H9 (cell line): Measurements from ENCODE around the gene CDK14. TPM values are rescaled to one million over a fixed set of nuclear protein-coding genes. Genes with fewer than 3 reads are reported as not detected.

Source experiments
- DNase-seq: peaks from one replicate; pipeline ENCODE4 v3.0.0-alpha.2; 2017
- H2AFZ ChIP-seq: one replicate; pipeline ENCODE4 v1.6.1; 2013; ENCODE audit warnings: mild to moderate bottlenecking, low read length, control low read depth, moderate library complexity
- H2AK5ac ChIP-seq: 2 replicates; pipeline ENCODE4 v1.6.1; 2013; ENCODE audit warnings: low read length, control low read depth, mixed read lengths; ENCODE audit not compliant: insufficient read length
- H2BK120ac ChIP-seq: one replicate; pipeline ENCODE4 v1.6.1; 2013; ENCODE audit warnings: low read depth, mild to moderate bottlenecking, low read length, control low read depth, inconsistent platforms; ENCODE audit not compliant: poor library complexity, severe bottlenecking
- H2BK12ac ChIP-seq: 2 replicates; pipeline ENCODE4 v1.6.1; 2013; ENCODE audit warnings: low read length, control low read depth, mixed read lengths, low read depth; ENCODE audit not compliant: insufficient read length
- H2BK15ac ChIP-seq: 2 replicates; pipeline ENCODE4 v1.6.1; 2013; ENCODE audit warnings: low read depth, low read length, control low read depth
- H2BK20ac ChIP-seq: one replicate; pipeline ENCODE4 v1.6.1; 2013; ENCODE audit warnings: low read depth, mild to moderate bottlenecking, low read length, control low read depth, inconsistent platforms; ENCODE audit not compliant: poor library complexity, severe bottlenecking
- H2BK5ac ChIP-seq: 2 replicates; pipeline ENCODE4 v1.6.1; 2013; ENCODE audit warnings: low read length, control low read depth, mixed read lengths; ENCODE audit not compliant: insufficient read length
- H3K14ac ChIP-seq: 2 replicates; pipeline ENCODE4 v1.6.1; 2013; ENCODE audit warnings: low read length, control low read depth; ENCODE audit not compliant: insufficient read depth
- H3K18ac ChIP-seq: 2 replicates; pipeline ENCODE4 v1.6.1; 2013; ENCODE audit warnings: low read depth, mild to moderate bottlenecking, mixed read lengths, low read length, control low read depth; ENCODE audit not compliant: insufficient read length
- H3K23ac ChIP-seq: 2 replicates; pipeline ENCODE4 v1.6.1; 2013; ENCODE audit warnings: low read length, control low read depth, mixed read lengths, low read depth; ENCODE audit not compliant: insufficient read length
- H3K23me2 ChIP-seq: 2 replicates; pipeline ENCODE4 v1.6.1; 2013; ENCODE audit warnings: low read depth, mild to moderate bottlenecking, mixed read lengths, low read length, control low read depth; ENCODE audit not compliant: insufficient read length, poor library complexity, severe bottlenecking
- H3K27ac ChIP-seq: 2 replicates; pipeline ENCODE4 v1.5.1; 2013; ENCODE audit warnings: low read length, control low read depth, mixed read lengths, low read depth; ENCODE audit not compliant: insufficient read length
- H3K27me3 ChIP-seq: 2 replicates; pipeline ENCODE4 v1.6.1; 2013; ENCODE audit warnings: low read length, control low read depth, inconsistent platforms; ENCODE audit not compliant: insufficient read depth
- H3K4ac ChIP-seq: 2 replicates; pipeline ENCODE4 v1.6.1; 2013; ENCODE audit warnings: low read depth, mild to moderate bottlenecking, control low read depth, inconsistent platforms, low read length, moderate library complexity
- H3K4me1 ChIP-seq: 2 replicates; pipeline ENCODE4 v1.6.1; 2013; ENCODE audit warnings: low read length, control low read depth, inconsistent platforms; ENCODE audit not compliant: insufficient read depth
- H3K4me2 ChIP-seq: 2 replicates; pipeline ENCODE4 v1.6.1; 2013; ENCODE audit warnings: low read length, control low read depth, mixed read lengths; ENCODE audit not compliant: insufficient read length, insufficient read depth
- H3K56ac ChIP-seq: 2 replicates; pipeline ENCODE4 v1.6.1; 2013; ENCODE audit warnings: low read depth, mild to moderate bottlenecking, mixed read lengths, low read length, control low read depth; ENCODE audit not compliant: insufficient read length
- H3K79me1 ChIP-seq: 2 replicates; pipeline ENCODE4 v1.6.1; 2013; ENCODE audit warnings: low read depth, mild to moderate bottlenecking, moderate library complexity, low read length, control low read depth, inconsistent platforms; ENCODE audit not compliant: insufficient read depth, poor library complexity, severe bottlenecking
- H3K79me2 ChIP-seq: 2 replicates; pipeline ENCODE4 v1.6.1; 2013; ENCODE audit warnings: low read length, control low read depth, inconsistent platforms; ENCODE audit not compliant: insufficient read depth
- H3K9ac ChIP-seq: 2 replicates; pipeline ENCODE4 v1.6.1; 2013; ENCODE audit warnings: low read length, control low read depth, mixed read lengths; ENCODE audit not compliant: insufficient read length; ENCODE audit errors: extremely low read depth
- H3K9me3 ChIP-seq: one replicate; pipeline ENCODE4 v1.6.1; 2013; ENCODE audit warnings: low read depth, low read length, inconsistent platforms; ENCODE audit not compliant: control insufficient read depth
- H3T11ph ChIP-seq: one replicate; pipeline ENCODE4 v1.6.1; 2013; ENCODE audit warnings: mild to moderate bottlenecking, low read length, control low read depth, inconsistent platforms
- H4K20me1 ChIP-seq: one replicate; pipeline ENCODE4 v1.6.1; 2013; ENCODE audit not compliant: control insufficient read depth, insufficient read length, insufficient read depth
- H4K5ac ChIP-seq: 2 replicates; pipeline ENCODE4 v1.6.1; 2013; ENCODE audit warnings: low read depth, mild to moderate bottlenecking, mixed read lengths, low read length, control low read depth; ENCODE audit not compliant: insufficient read length
- H4K8ac ChIP-seq: replicated peaks from 2 replicates; pipeline ENCODE4 v1.6.1; 2013; ENCODE audit warnings: low read length, control low read depth, mixed read lengths, low read depth; ENCODE audit not compliant: insufficient read length
- H4K91ac ChIP-seq: 2 replicates; pipeline ENCODE4 v1.6.1; 2013; ENCODE audit warnings: low read depth, mild to moderate bottlenecking, moderate library complexity, mixed read lengths, low read length, control low read depth; ENCODE audit not compliant: insufficient read length
- H3K27ac Mint-ChIP-seq, 3 experiments: 2 replicates in 2 of 3; 3 replicates in 1 of 3; pipeline ENCODE4 v1.8.0; 2020 to 2021; ENCODE audit warnings: mixed read lengths in 3 of 3, mild to moderate bottlenecking in 1 of 3, moderate library complexity in 1 of 3
- H3K27me3 Mint-ChIP-seq: 2 replicates; pipeline ENCODE4 v1.8.0; 2021; ENCODE audit warnings: low read depth, mild to moderate bottlenecking, moderate library complexity, mixed read lengths
- H3K36me3 Mint-ChIP-seq, 3 experiments: 2 replicates in 2 of 3; 3 replicates in 1 of 3; pipeline ENCODE4 v1.8.0; 2020 to 2021; ENCODE audit warnings: low read depth in 3 of 3, mixed read lengths in 3 of 3; ENCODE audit not compliant: insufficient read depth in 1 of 3
- H3K4me1 Mint-ChIP-seq, 2 experiments: 2 replicates each; pipeline ENCODE4 v1.8.0; 2020; ENCODE audit warnings: mixed read lengths in 2 of 2
- H3K4me3 Mint-ChIP-seq, 2 experiments: 2 replicates in 1 of 2; 3 replicates in 1 of 2; pipeline ENCODE4 v1.8.0; 2020 to 2021; ENCODE audit warnings: mild to moderate bottlenecking in 2 of 2, mixed read lengths in 2 of 2, moderate library complexity in 1 of 2
- H3K9me3 Mint-ChIP-seq, 2 experiments: 2 replicates in 1 of 2; 3 replicates in 1 of 2; pipeline ENCODE4 v1.8.0; 2020; ENCODE audit warnings: mild to moderate bottlenecking in 2 of 2, mixed read lengths in 2 of 2, moderate library complexity in 1 of 2
- WGBS: extraction: QIAGEN DNeasy Blood & Tissue Kit; methylation state at CpG from one replicate; pipeline ENCODE4 v1.1.7; 2013; ENCODE audit warnings: missing lambda C conversion rate, low lambda C conversion rate, mixed read lengths; ENCODE audit not compliant: insufficient read length; ENCODE audit errors: extremely low coverage; 5-methylcytosine and 5-hydroxymethylcytosine counted together
- total RNA-seq: library from RNA; stranded (reverse); gene quantifications from 2 replicates; pipeline ENCODE4 v1.2.1, GENCODE V29; 2021
- TF ChIP-seq, protein P1 (sequence below): fragments of 200-600 bp; sonication (generic); conservative IDR thresholded peaks from 3 replicates; pipeline ENCODE4 v1.8.0; 2021; ENCODE audit warnings: antibody characterized with exemption, mild to moderate bottlenecking

The CDK14 gene
- total RNA-seq, 1 experiment from 2014 or later, result 23.9 TPM

DNA sequence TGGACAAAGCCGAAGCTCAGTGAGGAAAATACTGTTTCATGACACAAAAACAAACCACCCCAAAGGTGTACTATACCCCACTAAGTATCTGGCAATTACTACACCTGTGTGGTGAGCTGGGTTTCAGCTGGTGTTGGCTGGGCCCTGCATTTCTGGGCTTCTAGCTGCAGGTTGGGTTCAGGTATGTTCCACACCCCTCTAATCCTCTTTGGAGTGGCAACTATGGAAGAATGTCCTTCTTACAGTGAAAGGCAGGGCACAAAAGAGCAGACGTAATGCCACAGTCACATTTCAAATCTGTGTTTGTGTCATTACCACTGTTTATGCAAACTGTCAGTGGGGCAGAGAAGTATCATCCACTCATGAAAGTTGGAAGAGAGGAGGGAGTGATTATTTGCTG lies 466.6 kb downstream of the CDK14 start:
- Histone ChIP-seq H4K20me1 (no peaks in the 10 kb centered on the region), H2BK5ac (no peak overlapping the region), H4K8ac (no peak overlapping the region), H3K4ac (no peak overlapping the region), H2AFZ (no peak overlapping the region), H4K91ac (no peak overlapping the region), H3K23me2 (no peaks in the 10 kb centered on the region), H3K27ac (no peak overlapping the region), H3K79me1 (no peaks in the 10 kb centered on the region), H3K27me3 (no peaks in the 10 kb centered on the region), H3K4me1 (0 out of 2 replicates have a peak, but pooled peaks cover 4% of the 10 kb centered on the region), H2BK12ac (no peak overlapping the region), H4K5ac (no peak overlapping the region), H3K4me2 (no peak overlapping the region), H3K18ac (no peak overlapping the region), H3K79me2 (no peaks in the 10 kb centered on the region), H2BK120ac (no peak overlapping the region), H2BK20ac (no peak overlapping the region), H3K14ac (no peak overlapping the region), H3K23ac (no peak overlapping the region), H3K9ac (no peak overlapping the region), H3T11ph (no peak overlapping the region), H3K56ac (no peak overlapping the region), H2AK5ac (no peak overlapping the region), H3K9me3 (no peaks in the 10 kb centered on the region), H2BK15ac (no peak overlapping the region)
- Mint-ChIP-seq H3K27ac (no peak overlapping the region), H3K4me1 (peaks cover 14 to 21% of the 10 kb centered on the region in 2 experiments), H3K27me3 (peaks cover 2% of the 10 kb centered on the region; the same call in 1 of the 2 replicates), H3K9me3 (peaks cover 6 to 15% of the 10 kb centered on the region in 2 experiments; a peak in 3 of 5 replicates), H3K4me3 (no peak overlapping the region), H3K36me3 (peaks cover 5 to 25% (median 6%) of the 10 kb centered on the region in 3 experiments)
- no CpG with 5 or more reads among the region's 2 CpGs for WGBS
- TF ChIP-seq, protein P1, sequence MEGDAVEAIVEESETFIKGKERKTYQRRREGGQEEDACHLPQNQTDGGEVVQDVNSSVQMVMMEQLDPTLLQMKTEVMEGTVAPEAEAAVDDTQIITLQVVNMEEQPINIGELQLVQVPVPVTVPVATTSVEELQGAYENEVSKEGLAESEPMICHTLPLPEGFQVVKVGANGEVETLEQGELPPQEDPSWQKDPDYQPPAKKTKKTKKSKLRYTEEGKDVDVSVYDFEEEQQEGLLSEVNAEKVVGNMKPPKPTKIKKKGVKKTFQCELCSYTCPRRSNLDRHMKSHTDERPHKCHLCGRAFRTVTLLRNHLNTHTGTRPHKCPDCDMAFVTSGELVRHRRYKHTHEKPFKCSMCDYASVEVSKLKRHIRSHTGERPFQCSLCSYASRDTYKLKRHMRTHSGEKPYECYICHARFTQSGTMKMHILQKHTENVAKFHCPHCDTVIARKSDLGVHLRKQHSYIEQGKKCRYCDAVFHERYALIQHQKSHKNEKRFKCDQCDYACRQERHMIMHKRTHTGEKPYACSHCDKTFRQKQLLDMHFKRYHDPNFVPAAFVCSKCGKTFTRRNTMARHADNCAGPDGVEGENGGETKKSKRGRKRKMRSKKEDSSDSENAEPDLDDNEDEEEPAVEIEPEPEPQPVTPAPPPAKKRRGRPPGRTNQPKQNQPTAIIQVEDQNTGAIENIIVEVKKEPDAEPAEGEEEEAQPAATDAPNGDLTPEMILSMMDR, result no peak
- DNase-seq, result no peak
